Stimulated activated effector memory CD8-positive, alpha-beta T cell treated with anti-CD3 and anti-CD28 coated beads, Interleukin-12 subunit alpha, Interleukin-12 subunit beta, amount 100 ng/mL, for 72 hours (primary cell): ENCODE measurements around the gene SDSL.

Source experiments
- ATAC-seq: fragments of 150-1000 bp; cut with Tn5 transposase; 2 replicates; pipeline ENCODE4 v1.10.0; 2021
- DNase-seq, 2 donors: peaks; one replicate each; pipeline ENCODE4 v3.0.0; 2021 to 2022; ENCODE audit warnings: low spot score in 2 of 2
- H3K27ac Mint-ChIP-seq: one replicate; pipeline ENCODE4 v1.8.0; 2022; ENCODE audit warnings: mild to moderate bottlenecking, mixed read lengths
- H3K36me3 Mint-ChIP-seq: one replicate; pipeline ENCODE4 v1.8.0; 2022; ENCODE audit warnings: mild to moderate bottlenecking, mixed read lengths
- H3K4me1 Mint-ChIP-seq: one replicate; pipeline ENCODE4 v1.8.0; 2022; ENCODE audit warnings: mixed read lengths
- H3K4me3 Mint-ChIP-seq: one replicate; pipeline ENCODE4 v1.8.0; 2022; ENCODE audit warnings: mild to moderate bottlenecking, mixed read lengths
- H3K9me3 Mint-ChIP-seq: one replicate; pipeline ENCODE4 v1.8.0; 2022; ENCODE audit warnings: mixed read lengths

Gene SDSL, protein sequence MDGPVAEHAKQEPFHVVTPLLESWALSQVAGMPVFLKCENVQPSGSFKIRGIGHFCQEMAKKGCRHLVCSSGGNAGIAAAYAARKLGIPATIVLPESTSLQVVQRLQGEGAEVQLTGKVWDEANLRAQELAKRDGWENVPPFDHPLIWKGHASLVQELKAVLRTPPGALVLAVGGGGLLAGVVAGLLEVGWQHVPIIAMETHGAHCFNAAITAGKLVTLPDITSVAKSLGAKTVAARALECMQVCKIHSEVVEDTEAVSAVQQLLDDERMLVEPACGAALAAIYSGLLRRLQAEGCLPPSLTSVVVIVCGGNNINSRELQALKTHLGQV

DNA sequence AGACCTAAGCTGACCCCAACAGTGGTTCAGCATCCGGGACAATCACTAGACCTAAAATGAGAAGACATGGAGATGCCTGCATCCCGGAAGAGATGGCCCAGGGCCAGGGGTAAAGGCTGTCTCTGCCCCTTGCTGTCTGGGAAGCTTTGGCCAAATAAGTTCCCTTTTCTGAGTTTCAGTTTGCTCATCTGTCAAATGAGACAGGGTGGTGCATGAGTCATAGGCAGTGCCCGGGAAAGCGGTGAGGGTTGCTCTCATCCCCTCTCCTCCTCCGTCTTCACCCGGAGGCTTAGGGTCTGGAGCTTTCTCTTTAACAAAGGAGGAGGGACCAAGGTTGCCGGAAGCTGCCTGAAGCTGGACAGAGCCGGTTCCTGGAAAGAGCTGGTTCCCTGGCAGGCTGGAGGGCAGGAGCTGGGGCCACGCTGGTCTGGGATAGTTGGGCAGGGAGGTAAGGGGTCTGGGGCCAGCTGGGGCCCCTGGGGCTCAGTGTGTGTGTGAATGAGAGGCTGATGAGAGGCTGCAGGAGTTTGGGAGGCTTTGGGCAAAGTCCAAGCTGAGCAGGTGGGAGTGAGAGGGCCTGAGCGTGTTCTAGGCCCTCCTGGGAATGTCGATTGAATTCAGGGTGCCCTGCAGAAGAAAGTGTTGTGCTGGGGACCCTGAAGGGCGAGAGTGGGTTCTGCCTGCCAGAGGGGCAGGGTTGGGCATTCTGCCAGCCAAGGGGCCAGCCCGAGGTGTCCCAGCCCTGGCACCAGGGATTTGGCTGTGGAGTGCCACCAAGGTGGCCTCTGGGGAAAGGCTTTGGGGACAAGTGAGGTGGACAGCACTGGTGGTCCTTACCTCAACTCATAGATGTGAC lies at the start of gene SDSL:
Gene SDSL (plus strand): TSS at position 351 of the 856 bp plus-strand sequence. CDS start 5,603 bp downstream, outside the sequence.
- Mint-ChIP-seq H3K27ac (peak within 1 kb of the TSS; percentile 76), H3K36me3 (no peaks in the 10 kb centered on the region), H3K4me1 (peaks cover 7% of the 10 kb centered on the region), H3K9me3 (no peaks in the 10 kb centered on the region), H3K4me3 (peak within 1 kb of the TSS; percentile 45)
- peak; percentile 82 for ATAC-seq
- peak; percentile 8 to 69 for DNase-seq

DNA sequence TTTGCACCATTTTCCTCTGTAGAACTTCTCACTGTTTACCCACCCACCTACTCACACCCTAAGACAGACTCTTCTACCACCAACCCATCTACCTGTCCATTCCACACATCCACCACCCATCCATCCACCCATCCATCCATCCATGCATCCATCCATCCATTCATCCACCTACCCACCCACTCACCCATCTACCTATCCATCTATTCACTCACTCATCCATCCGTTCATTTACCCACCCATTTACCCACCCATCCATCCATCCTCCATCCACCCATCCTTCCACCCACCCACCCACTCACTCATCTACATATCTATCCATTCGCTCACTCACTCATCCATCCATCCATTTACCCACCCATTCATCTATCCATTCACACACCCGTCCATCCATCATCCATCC lies 48.7 kb upstream of the SDSL start:
- peaks cover 12% of the 10 kb centered on the region for H3K4me1 Mint-ChIP-seq
- peaks cover 28% of the 10 kb centered on the region for H3K36me3 Mint-ChIP-seq
- no peak for DNase-seq
- no peak overlapping the region for H3K27ac Mint-ChIP-seq
- H3K4me3 Mint-ChIP-seq = no peak overlapping the region
- H3K9me3 Mint-ChIP-seq = no peaks in the 10 kb centered on the region
- ATAC-seq = no peak

DNA sequence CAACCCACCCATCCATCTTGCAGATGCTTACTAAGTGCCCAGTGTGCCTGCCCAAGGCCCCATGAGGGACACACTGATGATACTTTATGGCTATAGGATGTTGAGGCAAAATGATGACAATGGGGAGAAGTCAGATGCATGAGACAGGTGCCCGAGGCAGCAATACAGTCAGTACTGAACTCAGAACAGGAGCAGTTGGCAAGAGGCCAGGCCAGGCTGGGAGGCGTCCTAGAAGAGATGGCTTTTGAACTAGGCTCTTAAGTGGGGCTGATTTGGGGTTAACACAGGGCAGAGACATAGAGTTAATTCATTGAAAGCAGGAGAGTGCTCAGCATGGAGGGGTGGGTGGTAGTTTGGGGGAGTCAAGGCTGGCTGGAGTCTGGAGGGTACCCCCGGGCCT lies 48.2 kb upstream of the SDSL start:
- H3K36me3 Mint-ChIP-seq = peaks cover 33% of the 10 kb centered on the region

DNA sequence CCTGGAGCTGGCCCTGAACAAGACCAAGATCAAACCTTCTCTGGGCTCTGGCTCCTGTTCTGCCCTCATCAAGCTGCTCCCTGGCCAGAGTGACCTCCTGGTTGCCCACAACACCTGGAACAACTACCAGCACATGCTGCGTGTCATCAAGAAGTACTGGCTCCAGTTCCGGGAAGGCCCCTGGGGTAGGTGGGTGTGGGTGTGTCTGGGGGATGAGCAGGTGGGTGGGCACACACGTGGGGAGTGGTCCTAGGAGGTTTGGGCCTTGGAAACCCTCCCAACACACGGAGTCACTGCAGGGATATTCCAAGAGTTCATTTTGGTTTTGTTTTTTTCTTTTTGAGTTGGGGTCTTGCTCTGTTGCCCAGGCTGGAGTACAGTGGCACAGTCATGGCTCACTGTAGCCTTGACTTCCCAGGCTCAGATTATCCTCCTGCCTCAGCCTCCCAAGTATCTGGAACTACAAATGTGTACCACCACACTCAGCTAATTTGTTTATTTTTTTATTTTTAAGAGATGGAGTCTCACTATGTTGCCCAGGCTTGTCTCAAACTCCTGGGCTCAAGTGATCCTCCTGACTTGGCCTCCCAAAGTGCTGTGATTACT lies 47.3 kb upstream of the SDSL start:
- DNase-seq (no peak), ATAC-seq (no peak)
- H3K4me3 Mint-ChIP-seq = no peak overlapping the region
- peaks cover 12% of the 10 kb centered on the region for H3K4me1 Mint-ChIP-seq
- peaks cover 43% of the 10 kb centered on the region for H3K36me3 Mint-ChIP-seq
- H3K9me3 Mint-ChIP-seq = no peaks in the 10 kb centered on the region
- no peak overlapping the region for H3K27ac Mint-ChIP-seq

More for the DNA sequence above, 48.2 kb upstream of the SDSL start:
- no peaks in the 10 kb centered on the region for H3K9me3 Mint-ChIP-seq
- peak overlapping the region; percentile 7 for H3K27ac Mint-ChIP-seq
- no peak overlapping the region for H3K4me3 Mint-ChIP-seq
- ATAC-seq (no peak), DNase-seq (no peak)
- peaks cover 12% of the 10 kb centered on the region for H3K4me1 Mint-ChIP-seq

DNA sequence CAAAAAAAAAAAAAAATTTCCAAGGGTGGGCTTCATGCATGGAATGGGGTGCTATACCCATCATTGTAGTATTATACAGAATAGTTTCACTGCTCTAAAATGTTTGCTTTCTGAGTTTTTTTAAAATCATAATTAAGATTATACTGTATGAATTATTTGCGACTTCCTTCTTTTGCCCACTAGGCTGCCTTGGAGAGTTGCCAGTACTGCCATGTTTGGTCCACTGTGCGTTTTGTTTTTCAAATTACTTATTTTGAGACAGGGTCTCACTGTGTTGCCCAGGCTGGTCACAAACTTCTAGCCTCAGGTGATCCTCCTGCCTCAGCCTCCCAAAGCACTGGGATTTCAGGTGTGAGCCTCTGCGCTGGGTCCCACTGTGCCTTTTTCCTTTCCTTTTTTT lies 43.9 kb upstream of the SDSL start:
- peaks cover 43% of the 10 kb centered on the region for H3K36me3 Mint-ChIP-seq
- no peak overlapping the region for H3K4me3 Mint-ChIP-seq
- ATAC-seq (no peak), DNase-seq (no peak)
- no peak overlapping the region for H3K27ac Mint-ChIP-seq
- no peaks in the 10 kb centered on the region for H3K9me3 Mint-ChIP-seq
- no peaks in the 10 kb centered on the region for H3K4me1 Mint-ChIP-seq

DNA sequence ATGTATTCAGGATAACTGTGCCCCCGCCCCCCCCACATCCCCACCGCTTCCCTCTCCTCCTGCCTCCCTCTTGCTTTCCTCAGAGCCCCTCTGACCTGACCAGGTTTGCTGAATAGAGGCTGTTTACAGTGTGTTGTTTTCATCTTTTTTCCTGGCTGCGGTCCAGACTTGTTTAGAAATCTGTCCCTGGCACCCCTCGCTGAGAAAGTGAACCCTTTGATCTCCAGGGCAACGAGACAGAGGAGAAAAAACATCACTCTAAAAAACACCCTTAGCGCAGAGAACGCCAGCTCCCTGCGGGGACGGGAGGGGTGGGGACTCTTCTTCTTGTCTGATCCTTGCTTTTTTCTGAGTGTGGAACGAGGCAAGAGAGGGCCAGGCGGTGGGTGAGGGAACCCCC lies 41.0 kb upstream of the SDSL start:
- ATAC-seq = no peak
- Mint-ChIP-seq H3K4me3 (no peak overlapping the region), H3K36me3 (peaks cover 54% of the 10 kb centered on the region), H3K9me3 (no peaks in the 10 kb centered on the region), H3K4me1 (no peaks in the 10 kb centered on the region), H3K27ac (no peak overlapping the region)
- no peak for DNase-seq

GRCh38 chr12:113382206-113382605 lies 40.0 kb upstream of the SDSL start:
- Mint-ChIP-seq H3K4me3 (no peak overlapping the region), H3K9me3 (no peaks in the 10 kb centered on the region), H3K36me3 (peaks cover 56% of the 10 kb centered on the region), H3K27ac (no peak overlapping the region), H3K4me1 (no peaks in the 10 kb centered on the region)
- DNase-seq (no peak), ATAC-seq (no peak)

DNA sequence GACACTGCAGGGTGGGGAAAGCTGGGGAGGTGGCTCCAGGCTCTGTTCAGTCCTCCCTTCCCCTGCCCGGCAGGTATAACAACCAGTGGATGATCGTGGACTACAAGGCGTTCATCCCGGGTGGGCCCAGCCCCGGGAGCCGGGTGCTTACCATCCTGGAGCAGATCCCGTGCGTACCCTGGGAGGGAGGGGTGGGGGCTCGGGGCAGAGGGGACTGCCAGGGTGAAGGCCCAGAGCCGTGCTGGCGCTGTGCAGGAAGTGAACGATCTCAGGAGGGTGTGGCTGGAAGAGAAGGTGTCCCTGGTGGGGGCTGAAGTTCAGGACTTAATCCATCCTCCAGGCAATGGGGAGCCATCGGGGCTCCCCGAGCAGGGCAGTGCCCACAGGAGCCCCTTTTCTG lies 37.4 kb upstream of the SDSL start:
- Mint-ChIP-seq H3K4me1 (no peaks in the 10 kb centered on the region), H3K4me3 (no peak overlapping the region), H3K27ac (peak overlapping the region; percentile 60), H3K36me3 (peaks cover 41% of the 10 kb centered on the region), H3K9me3 (no peaks in the 10 kb centered on the region)
- ATAC-seq (peak; percentile 6), DNase-seq (no peak)

DNA sequence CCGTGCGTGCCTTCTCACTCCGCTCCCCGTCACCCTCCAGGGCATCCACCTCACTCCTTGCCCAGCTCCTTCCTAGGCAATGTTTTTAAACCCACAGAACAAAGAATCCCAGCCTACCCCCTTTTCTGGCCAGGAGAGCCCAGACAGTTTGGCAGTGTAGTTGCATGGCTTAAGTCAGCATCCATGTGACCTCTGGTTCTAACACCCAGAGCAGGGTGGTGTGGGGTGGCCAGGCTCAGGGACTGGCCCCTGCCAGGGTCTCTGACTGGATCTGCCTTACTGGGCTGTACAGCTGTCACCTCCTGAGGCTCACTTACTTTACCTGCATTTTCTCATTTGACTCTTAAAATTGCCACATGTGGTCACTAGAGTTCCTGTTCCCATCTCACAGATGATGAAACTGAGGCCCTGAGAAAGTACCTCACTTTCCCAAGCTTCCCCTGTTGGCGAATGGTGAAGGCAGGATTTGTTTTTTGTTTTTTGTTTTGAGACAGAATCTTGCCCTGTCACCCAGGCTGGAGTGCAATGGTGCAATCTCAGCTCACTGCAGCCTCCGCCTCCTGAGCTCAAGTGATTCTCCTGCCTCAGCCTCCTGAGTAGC lies 36.8 kb upstream of the SDSL start:
- no peaks in the 10 kb centered on the region for H3K9me3 Mint-ChIP-seq
- H3K4me1 Mint-ChIP-seq = no peaks in the 10 kb centered on the region
- H3K36me3 Mint-ChIP-seq = peaks cover 35% of the 10 kb centered on the region
- no peak overlapping the region for H3K4me3 Mint-ChIP-seq
- no peak for DNase-seq
- peak overlapping the region; percentile 60 for H3K27ac Mint-ChIP-seq
- ATAC-seq = no peak

DNA sequence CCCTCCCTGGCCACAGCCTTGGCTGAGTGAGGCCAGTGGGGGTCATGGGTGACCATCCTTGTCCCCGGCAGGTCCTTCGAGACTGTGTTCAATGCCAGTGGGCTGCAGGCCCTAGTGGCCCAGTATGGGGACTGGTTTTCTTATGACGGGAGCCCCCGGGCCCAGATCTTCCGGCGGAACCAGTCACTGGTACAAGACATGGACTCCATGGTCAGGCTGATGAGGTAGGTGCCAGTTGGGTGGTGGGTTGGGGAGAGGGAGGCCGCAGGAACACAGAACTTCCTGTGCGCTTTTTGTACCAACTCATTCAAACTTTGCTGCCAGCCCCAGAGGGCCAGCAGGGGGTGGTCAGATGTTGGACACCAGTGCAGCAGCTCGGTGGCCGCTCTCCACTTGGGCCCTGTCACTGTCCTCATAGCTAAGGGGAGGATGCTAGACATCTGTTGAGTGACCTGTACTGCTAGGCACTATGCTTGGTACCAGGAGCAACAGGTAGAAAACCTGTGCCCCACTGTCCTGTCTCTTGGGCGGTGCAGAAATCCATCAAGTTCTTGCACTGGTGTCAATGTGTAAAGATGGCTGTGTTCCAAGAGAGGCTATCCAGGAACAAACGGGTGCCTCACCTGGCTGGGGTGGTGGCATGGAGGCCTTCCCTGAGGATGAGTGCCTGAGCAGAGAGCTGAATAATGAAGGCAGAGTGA lies 35.2 kb upstream of the SDSL start:
- DNase-seq (no peak), ATAC-seq (no peak)
- Mint-ChIP-seq H3K4me1 (no peaks in the 10 kb centered on the region), H3K27ac (no peak overlapping the region), H3K36me3 (peaks cover 34% of the 10 kb centered on the region), H3K4me3 (no peak overlapping the region), H3K9me3 (no peaks in the 10 kb centered on the region)

DNA sequence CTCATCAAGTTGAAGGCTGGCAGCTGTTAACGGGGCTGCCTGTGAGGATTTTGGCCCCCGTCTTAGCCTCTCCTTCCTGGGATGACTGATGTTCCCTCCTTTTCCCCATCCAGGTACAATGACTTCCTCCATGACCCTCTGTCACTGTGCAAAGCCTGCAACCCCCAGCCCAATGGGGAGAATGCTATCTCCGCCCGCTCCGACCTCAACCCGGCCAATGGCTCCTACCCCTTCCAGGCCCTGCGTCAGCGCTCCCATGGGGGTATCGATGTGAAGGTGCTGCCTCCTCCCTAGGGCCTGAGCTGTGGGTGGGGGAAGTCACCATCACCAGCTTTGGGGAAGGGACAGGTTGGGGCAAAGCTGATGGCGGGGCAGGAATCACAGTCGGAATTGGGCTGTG lies 34.5 kb upstream of the SDSL start:
- no peaks in the 10 kb centered on the region for H3K4me1 Mint-ChIP-seq
- no peak overlapping the region for H3K27ac Mint-ChIP-seq
- ATAC-seq = no peak
- peaks cover 34% of the 10 kb centered on the region for H3K36me3 Mint-ChIP-seq
- no peaks in the 10 kb centered on the region for H3K9me3 Mint-ChIP-seq
- H3K4me3 Mint-ChIP-seq = no peak overlapping the region
- DNase-seq = no peak

- no peak for DNase-seq
- no peaks in the 10 kb centered on the region for H3K9me3 Mint-ChIP-seq
- ATAC-seq = no peak
Observed at GRCh38 chr12:113388351-113388750, 33.8 kb upstream of the SDSL start.

GRCh38 chr12:113390064-113391043 lies 31.8 kb upstream of the SDSL start:
- Mint-ChIP-seq H3K27ac (no peak overlapping the region), H3K4me1 (no peaks in the 10 kb centered on the region), H3K9me3 (no peaks in the 10 kb centered on the region), H3K4me3 (no peak overlapping the region), H3K36me3 (peaks cover 21% of the 10 kb centered on the region)
- DNase-seq (no peak), ATAC-seq (no peak)

More at GRCh38 chr12:113388351-113388750, 33.8 kb upstream of the SDSL start:
- no peaks in the 10 kb centered on the region for H3K4me1 Mint-ChIP-seq
- H3K36me3 Mint-ChIP-seq = peaks cover 34% of the 10 kb centered on the region
- no peak overlapping the region for H3K4me3 Mint-ChIP-seq
- no peak overlapping the region for H3K27ac Mint-ChIP-seq

DNA sequence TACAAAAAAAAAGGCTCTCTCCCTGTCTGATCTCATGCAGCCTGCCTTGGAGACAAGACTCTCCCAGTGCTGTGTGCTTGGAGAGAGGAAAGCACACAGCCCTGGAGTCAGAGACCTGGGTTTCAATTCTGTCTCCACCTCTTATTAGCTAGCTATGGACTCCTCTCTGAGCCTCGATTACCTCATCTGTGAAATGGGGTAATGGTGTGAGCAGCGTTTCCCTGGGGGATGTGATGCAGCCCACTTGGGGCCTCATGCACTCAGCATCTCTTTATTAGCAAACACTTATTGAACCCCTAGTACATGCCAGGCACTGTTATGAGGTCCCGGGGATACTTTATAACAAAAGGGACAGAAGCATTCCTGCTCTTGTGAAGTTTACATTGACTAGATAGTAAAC lies 31.0 kb upstream of the SDSL start:
- Mint-ChIP-seq H3K27ac (no peak overlapping the region), H3K9me3 (no peaks in the 10 kb centered on the region)

More for the DNA sequence above, 31.0 kb upstream of the SDSL start:
- no peaks in the 10 kb centered on the region for H3K4me1 Mint-ChIP-seq
- no peak for DNase-seq
- peaks cover 13% of the 10 kb centered on the region for H3K36me3 Mint-ChIP-seq
- ATAC-seq = no peak
- H3K4me3 Mint-ChIP-seq = no peak overlapping the region
